NB4 (cell line): Measurements from ENCODE around the gene NR2F2.

Experiments used
- DNase-seq: peaks from one replicate; pipeline ENCODE4 v3.0.0; 2010; ENCODE audit warnings: low read depth
- H3K4me3 ChIP-seq: one replicate; pipeline ENCODE4 v1.5.1; 2011; ENCODE audit warnings: mild to moderate bottlenecking, low read depth, low read length, moderate library complexity
- CTCF ChIP-seq: IDR thresholded peaks from one replicate; pipeline ENCODE4 v1.5.1; 2012; ENCODE audit warnings: low read depth, low read length
- MAX ChIP-seq: IDR thresholded peaks from 2 replicates; pipeline ENCODE4 v1.6.1; 2011; ENCODE audit warnings: low read depth, low read length
- MYC ChIP-seq: IDR thresholded peaks from 2 replicates; pipeline ENCODE4 v1.6.1; 2011; ENCODE audit warnings: low read depth, low read length
- POLR2A ChIP-seq: IDR thresholded peaks from 2 replicates; pipeline ENCODE4 v1.6.1; 2011; ENCODE audit warnings: mild to moderate bottlenecking; ENCODE audit not compliant: insufficient read length; ENCODE audit errors: extremely low read depth

The NR2F2 gene

GRCh38 chr15:96349857-96350720 lies 19.6 kb downstream of the NR2F2 start:
- no peak for DNase-seq
- no peak overlapping the region for H3K4me3 ChIP-seq
- TF ChIP-seq MYC (no peak), CTCF (no peak), MAX (no peak), POLR2A (no peak)

- DNase-seq, result no peak
- TF ChIP-seq POLR2A (no peak), MYC (no peak), CTCF (no peak), MAX (no peak)
- no peak overlapping the region for H3K4me3 ChIP-seq
Measured at GRCh38 chr15:96350934-96351724, 20.6 kb downstream of the NR2F2 start.

- TF ChIP-seq MAX (no peak), CTCF (no peak), POLR2A (no peak), MYC (no peak)
- DNase-seq, result no peak
- H3K4me3 ChIP-seq, result no peak overlapping the region
Measured at GRCh38 chr15:96351761-96352603, 21.5 kb downstream of the NR2F2 start.

GRCh38 chr15:96352604-96353405 lies 22.3 kb downstream of the NR2F2 start:
- DNase-seq, result no peak
- no peak for TF ChIP-seq MYC
- H3K4me3 ChIP-seq, result no peak overlapping the region

- H3K4me3 ChIP-seq, result no peak overlapping the region
- no peak for DNase-seq
- TF ChIP-seq CTCF (no peak), MAX (no peak), POLR2A (no peak), MYC (no peak)
Measured at GRCh38 chr15:96353416-96353929, 23.0 kb downstream of the NR2F2 start.
